GF-D8 (cell line): ENCODE measurements around the gene KBTBD3.

Experiments used
- DNase-seq: peaks from one replicate; lab custom pipeline; 2025; lab: John Stamatoyannopoulos, UW

The KBTBD3 gene, protein sequence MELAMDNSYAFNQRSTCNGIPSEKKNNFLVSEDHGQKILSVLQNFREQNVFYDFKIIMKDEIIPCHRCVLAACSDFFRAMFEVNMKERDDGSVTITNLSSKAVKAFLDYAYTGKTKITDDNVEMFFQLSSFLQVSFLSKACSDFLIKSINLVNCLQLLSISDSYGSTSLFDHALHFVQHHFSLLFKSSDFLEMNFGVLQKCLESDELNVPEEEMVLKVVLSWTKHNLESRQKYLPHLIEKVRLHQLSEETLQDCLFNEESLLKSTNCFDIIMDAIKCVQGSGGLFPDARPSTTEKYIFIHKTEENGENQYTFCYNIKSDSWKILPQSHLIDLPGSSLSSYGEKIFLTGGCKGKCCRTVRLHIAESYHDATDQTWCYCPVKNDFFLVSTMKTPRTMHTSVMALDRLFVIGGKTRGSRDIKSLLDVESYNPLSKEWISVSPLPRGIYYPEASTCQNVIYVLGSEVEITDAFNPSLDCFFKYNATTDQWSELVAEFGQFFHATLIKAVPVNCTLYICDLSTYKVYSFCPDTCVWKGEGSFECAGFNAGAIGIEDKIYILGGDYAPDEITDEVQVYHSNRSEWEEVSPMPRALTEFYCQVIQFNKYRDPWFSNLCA

DNA sequence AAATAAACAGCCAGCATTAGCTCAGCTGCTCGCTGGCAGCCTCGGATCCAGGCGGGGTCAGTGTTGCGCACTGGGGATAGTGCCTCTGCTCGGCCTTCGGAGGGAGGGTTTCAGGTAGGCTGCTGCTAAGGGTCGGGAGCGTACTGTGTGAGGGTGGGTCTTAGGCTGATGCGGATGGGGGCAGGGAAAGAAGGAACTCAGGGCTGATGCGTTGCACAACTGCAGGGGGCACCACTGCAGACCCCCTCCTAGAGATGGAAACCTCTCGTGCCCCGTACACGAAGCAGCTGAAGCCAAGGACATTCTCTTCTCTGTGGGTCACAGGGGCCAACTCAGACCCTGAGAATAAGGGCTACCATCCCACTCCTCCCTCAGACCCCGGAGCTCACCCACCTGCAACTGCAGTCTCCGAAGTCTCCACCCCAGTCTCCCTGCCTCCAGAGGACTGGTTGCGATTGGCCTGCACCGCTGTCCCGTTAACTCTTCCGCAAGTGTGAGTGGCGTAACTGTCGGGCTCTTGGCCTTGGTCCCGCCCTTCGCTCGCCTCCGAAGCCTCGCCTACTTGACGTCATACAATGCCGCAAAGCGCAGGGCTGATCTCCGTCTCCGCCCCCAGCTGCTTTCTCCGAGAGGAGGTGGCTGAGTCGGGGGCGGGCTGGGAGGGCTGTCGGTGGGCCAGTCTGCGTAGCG lies at the start of gene KBTBD3:
TSS of gene KBTBD3 (minus strand) at position 429 of the 690 bp plus-strand sequence. CDS start 18,250 bp downstream, outside the sequence.
- DNase-seq = peak; percentile 100

- DNase-seq = no peak
Measured at GRCh38 chr11:106121570-106122320, 44.6 kb upstream of the KBTBD3 start.

- DNase-seq = no peak
Measured at GRCh38 chr11:106105986-106106385, 28.8 kb upstream of the KBTBD3 start.

DNA sequence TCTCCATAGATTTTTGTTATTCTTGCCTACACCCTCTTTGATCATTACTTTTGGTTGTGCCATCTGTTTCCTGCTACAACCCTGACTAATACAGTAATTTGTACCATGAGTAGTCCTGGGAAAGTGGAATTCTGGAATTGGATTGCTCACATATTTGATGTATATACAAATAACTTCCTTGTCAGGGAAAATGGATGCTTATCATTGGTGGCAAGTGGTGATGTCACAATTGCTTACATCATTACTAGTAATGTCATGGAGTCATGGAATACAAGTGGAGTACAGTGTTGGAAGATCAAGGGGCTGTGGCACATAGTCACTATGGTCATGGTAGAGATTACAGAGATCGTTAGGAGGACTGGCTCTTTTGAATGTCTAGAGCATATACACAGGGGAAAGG lies 24.7 kb upstream of the KBTBD3 start:
- no peak for DNase-seq

- DNase-seq = no peak
Measured at GRCh38 chr11:106101370-106101769, 24.2 kb upstream of the KBTBD3 start.

DNA sequence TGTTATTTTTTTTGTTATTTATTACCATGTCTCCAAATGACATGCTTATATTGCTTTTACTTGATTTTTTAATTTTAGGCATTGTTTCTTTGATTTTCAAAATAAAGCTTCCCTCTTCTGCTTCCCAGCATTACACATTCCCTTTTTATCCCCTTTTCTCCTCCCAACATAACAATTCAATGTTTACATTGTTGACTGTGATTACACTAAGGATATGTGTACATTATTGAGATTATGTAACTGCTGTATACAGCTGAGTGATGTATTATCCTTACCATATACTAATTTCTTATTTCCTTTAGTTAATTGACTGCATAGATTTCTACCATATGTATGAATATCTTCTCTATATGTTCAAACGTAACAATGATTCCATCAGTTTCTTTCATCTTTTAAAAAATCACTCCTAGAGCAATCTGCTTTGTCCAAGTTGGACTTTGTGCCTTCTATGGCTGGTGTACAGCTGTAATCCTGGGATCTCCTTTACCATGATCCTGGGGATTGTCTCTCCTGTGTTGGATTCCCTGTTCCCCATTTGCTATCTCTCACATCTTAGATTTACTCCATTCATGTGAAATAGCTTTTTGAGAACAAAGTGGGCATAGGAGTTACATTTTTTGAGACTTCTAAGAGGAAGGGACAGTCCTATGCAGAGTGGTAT lies 21.9 kb upstream of the KBTBD3 start:
- no peak for DNase-seq

DNA sequence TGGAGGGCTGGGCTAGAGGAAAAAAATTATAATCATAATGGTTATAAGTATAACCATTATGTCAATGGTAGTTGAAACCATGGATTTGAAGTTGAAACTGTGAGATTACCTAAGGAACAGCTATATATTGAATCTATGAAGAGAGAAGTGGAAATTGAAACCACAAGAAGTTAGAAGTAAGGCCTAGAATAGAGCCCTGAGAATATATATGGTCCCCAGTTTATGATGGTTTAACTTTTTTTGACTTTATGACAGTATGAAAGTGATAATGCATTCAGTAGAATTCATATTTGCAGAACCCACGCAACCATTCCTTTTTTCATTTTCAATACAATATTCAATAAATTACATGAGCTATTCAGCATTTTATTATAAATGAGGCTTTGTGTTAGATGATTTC lies 15.3 kb upstream of the KBTBD3 start:
- DNase-seq = no peak

DNA sequence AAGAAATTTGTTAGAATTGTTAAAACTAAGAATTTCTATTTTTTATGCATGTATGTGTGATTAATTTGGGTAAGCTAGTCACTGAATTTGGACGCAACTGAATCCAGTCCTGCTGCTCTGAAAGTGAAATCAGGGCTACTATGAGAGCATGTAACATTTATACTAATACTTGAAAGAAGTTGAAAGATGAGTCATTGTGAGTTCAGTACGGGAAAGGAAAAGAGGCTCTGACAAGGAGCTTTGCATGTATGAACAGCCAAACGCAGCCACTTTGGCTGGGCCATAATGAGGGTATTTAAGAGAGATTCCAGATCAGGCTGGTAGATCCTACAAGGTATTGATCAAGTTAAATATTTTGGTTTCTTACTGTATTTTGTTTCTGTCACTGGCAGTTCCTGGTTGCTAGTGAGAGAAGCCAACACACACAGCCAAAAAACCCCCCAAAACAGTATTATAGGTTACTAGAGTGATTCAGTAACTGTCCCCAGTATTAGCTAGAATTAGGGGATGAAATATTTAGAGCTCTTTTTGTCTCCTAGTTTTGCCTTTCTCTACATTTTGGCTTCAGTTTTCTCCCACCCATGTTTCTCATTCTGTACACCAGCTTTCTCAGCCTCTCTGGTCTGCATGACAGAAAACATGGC lies 14.5 kb upstream of the KBTBD3 start:
- no peak for DNase-seq

- DNase-seq = no peak
Measured at GRCh38 chr11:106088896-106089295, 11.7 kb upstream of the KBTBD3 start.

GRCh38 chr11:106087815-106088435 lies 10.8 kb upstream of the KBTBD3 start:
- DNase-seq = peak; percentile 74

- DNase-seq = no peak
Measured at GRCh38 chr11:106086850-106087249, 9.7 kb upstream of the KBTBD3 start.

GRCh38 chr11:106086135-106086534 lies 9.0 kb upstream of the KBTBD3 start:
- no peak for DNase-seq

DNA sequence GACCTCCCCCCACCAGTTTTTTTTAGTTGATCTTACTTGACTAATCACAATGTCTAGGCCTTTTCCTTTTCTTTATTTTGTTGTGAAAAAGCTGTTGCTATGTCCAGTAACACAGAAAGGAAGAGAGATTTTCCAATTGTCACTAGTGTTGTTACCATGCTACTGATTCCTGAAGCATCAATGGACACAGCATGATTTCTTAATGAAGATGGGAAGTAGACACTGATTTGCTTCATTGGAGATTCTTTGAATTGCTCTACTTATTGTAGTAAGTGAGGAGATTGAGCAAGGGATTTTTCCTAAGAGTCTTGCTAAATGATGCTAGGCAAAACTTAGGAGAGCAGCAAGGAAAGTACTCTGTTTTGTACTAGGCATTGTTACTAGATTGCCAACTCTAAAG lies 4.9 kb upstream of the KBTBD3 start:
- no peak for DNase-seq

GRCh38 chr11:106077609-106078455 lies 685 bp upstream of the KBTBD3 start, which contains the start of gene AASDHPPT:
Gene AASDHPPT (plus strand): TSS chr11:106077662. CDS start chr11:106077711, 49 bp downstream.
- DNase-seq = peak; percentile 77

DNA sequence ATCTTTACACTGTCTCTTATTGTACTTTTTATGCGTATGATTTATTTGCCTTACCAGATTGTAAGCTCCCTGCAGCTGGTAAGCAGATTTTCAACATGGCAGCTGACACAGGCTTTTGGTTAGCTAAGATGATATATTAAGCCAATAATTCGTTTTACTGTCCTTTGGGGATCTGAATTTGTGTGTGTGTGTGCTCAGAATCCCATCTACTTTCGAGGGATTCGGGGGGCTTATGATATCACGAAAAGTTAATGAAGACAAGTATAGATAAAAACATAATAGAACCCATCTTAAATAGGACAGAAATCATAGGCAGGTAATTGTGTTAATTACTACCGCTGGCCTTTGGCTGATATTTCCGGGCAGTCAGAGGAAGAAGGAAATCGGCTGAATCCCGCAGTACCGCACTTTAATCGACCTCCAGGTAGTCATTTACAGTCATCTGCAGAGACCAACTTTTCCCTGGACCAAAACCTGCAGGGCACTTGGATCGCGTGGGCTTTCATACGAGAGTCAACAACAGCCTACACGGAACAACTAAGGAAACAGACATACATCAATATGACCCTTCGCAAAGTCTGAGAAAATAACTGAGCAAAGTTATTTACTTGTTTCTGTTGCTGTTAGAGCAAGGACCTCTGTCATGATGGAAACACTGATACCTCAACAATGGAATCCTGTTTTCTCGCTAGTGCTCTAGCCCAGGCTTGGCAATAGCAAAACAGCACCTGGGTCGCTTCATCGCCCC lies 802 bp downstream of the KBTBD3 start:
- DNase-seq = no peak

DNA sequence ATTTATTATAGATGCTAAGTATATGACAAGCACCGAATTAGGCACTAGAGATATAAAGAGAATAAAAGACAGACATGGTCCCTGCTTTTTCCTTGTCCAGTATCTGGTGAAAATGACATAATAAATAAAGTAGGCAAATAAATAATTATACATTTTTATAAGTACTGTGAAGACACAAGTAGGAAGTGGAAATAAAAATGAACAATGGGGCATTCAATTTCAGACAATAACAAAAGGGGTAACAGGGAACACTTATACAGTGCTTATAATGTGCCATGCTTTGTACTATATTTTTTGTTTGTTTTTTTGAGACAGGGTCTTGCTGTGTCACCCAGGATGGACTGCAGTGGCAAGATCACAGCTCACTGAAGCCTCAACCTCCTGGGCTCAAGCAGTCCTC lies 4.3 kb downstream of the KBTBD3 start:
- no peak for DNase-seq

DNA sequence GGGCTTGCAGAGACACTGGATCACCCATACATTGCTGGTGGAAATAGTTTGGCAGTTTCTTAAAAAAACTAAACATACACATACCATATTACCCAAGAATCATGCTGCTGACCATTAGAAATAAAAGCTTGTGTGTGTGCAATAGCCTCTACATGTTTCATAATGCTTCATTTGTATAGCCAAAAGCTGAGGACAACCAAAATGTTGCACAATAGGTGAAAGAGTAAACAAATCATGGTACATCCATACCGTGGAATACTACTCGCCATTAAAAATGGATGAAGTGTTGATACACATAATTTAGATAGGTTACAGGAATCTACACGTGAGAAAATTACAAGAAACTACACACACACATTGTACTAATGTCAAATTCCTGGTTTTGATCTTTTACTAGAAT lies 6.5 kb downstream of the KBTBD3 start:
- DNase-seq = no peak

- DNase-seq = no peak
Measured at GRCh38 chr11:106063009-106063408, 14.1 kb downstream of the KBTBD3 start.
